ENCODE data around the gene TAS1R1. TPM values are rescaled to one million over a fixed set of nuclear protein-coding genes. Genes with fewer than 3 reads are reported as not detected.

TAS1R1 gene
- total and polyA plus RNA-seq, 9 of the 15 experiments (the other 6 are each of a cell fraction or from before 2014, with no cell fraction given), result 0.06 TPM; not detected in 8

DNA sequence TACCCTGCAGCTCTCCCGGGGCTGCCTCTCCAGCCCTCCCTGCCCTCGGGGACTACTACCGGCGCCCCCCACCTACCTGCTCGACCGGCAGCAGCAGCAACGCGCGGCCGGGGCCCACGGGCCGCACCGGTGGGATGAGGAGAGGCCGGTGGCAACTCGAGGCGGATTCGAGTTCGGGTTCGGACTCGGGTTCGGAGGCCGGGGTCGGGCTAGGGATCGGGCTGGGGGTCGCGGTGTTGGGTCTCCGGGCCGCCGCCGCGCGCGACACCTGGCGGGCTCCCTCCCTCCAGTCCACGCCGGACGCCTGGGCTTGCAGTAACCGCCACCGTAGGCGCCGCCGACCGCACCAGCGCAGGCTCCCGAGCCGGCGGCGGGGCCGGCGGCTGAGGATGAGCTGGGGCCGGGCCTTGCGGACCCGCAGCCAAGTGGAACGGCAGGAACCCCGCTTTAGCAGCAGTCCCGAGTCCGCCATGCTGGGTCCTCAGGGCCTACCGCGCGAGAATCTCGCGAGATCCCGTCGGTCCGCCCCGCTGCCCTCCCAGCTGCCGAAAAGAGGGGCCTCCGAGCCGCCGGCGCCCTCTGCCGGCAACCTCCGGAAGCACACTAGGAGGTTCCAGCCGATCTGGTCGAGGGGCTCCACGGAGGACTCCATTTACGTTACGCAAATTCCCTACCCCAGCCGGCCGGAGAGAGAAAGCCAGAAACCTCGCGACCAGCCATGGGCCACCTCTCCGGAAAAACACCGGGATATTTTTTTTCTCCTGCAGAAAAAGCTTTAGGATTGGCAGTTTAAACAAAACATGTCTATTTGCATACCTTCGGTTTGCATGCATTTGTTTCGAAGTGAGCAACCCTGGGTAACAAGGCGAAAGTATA lies 838 bp upstream of the TAS1R1 start, which contains the start of gene NOL9 (continued):
- TF ChIP-seq, protein P1, sequence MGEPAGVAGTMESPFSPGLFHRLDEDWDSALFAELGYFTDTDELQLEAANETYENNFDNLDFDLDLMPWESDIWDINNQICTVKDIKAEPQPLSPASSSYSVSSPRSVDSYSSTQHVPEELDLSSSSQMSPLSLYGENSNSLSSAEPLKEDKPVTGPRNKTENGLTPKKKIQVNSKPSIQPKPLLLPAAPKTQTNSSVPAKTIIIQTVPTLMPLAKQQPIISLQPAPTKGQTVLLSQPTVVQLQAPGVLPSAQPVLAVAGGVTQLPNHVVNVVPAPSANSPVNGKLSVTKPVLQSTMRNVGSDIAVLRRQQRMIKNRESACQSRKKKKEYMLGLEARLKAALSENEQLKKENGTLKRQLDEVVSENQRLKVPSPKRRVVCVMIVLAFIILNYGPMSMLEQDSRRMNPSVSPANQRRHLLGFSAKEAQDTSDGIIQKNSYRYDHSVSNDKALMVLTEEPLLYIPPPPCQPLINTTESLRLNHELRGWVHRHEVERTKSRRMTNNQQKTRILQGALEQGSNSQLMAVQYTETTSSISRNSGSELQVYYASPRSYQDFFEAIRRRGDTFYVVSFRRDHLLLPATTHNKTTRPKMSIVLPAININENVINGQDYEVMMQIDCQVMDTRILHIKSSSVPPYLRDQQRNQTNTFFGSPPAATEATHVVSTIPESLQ (CRISPR knock-in tag; IDR thresholded peaks at IDR 0.05), result peak; percentile 78; the same call in 1 of the 2 replicates
- TF ChIP-seq SIRT6 (IDR thresholded peaks at IDR 0.05; ENCODE audit: low read depth, low read length) (no peak), LEF1 (IDR thresholded peaks at IDR 0.05) (no peak), PCBP2 (IDR thresholded peaks at IDR 0.05; ENCODE audit: low read depth, low read length, poor library complexity, severe bottlenecking) (no peak), MXI1 (IDR thresholded peaks at IDR 0.05; ENCODE audit: low read depth, low read length) (peak; percentile 90), C11orf30 (IDR thresholded peaks at IDR 0.05; ENCODE audit: low read depth) (peak; percentile 98), NONO (IDR thresholded peaks at IDR 0.05; ENCODE audit: low read depth in 2 of 2, low read length in 1 of 2) (peak; percentile 85 to 91), FOSL1 (tag; conservative IDR thresholded peaks at IDR 0.05) (0 out of 2 replicates have a peak, but pooled peaks have one; percentile 27), MAZ (CRISPR knock-in tag; conservative IDR thresholded peaks at IDR 0.05 in 1 of 2, IDR thresholded peaks at IDR 0.05 in 1 of 2) (peak; percentile 88 to 96), MTA3 (IDR thresholded peaks at IDR 0.05; ENCODE audit: borderline replicate concordance) (peak; percentile 93; the same call in 1 of the 2 replicates), ZNF3 (CRISPR knock-in tag; IDR thresholded peaks at IDR 0.05) (no peak), FIP1L1 (IDR thresholded peaks at IDR 0.05; ENCODE audit: low read depth, low read length, poor library complexity, severe bottlenecking) (peak; percentile 64), RUNX1 (IDR thresholded peaks at IDR 0.05; ENCODE audit: low read depth) (peak; percentile 51; the same call in 1 of the 2 replicates), HEY1 (CRISPR knock-in tag; IDR thresholded peaks at IDR 0.05; ENCODE audit: borderline replicate concordance) (no peak), MIER1 (IDR thresholded peaks at IDR 0.05; ENCODE audit: low read depth) (no peak), SMC3 (conservative IDR thresholded peaks at IDR 0.05; ENCODE audit: insufficient read depth, low read depth, low read length) (peak; percentile 86), CC2D1A (IDR thresholded peaks at IDR 0.05) (peak; percentile 93)
- TF ChIP-seq, protein P2, sequence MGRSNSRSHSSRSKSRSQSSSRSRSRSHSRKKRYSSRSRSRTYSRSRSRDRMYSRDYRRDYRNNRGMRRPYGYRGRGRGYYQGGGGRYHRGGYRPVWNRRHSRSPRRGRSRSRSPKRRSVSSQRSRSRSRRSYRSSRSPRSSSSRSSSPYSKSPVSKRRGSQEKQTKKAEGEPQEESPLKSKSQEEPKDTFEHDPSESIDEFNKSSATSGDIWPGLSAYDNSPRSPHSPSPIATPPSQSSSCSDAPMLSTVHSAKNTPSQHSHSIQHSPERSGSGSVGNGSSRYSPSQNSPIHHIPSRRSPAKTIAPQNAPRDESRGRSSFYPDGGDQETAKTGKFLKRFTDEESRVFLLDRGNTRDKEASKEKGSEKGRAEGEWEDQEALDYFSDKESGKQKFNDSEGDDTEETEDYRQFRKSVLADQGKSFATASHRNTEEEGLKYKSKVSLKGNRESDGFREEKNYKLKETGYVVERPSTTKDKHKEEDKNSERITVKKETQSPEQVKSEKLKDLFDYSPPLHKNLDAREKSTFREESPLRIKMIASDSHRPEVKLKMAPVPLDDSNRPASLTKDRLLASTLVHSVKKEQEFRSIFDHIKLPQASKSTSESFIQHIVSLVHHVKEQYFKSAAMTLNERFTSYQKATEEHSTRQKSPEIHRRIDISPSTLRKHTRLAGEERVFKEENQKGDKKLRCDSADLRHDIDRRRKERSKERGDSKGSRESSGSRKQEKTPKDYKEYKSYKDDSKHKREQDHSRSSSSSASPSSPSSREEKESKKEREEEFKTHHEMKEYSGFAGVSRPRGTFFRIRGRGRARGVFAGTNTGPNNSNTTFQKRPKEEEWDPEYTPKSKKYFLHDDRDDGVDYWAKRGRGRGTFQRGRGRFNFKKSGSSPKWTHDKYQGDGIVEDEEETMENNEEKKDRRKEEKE (IDR thresholded peaks at IDR 0.05; ENCODE audit: borderline replicate concordance in 1 of 2, control insufficient read depth in 1 of 2, low read depth in 2 of 2, low read length in 1 of 2), result 0 out of 4 replicates have a peak, but pooled peaks of 1 of the 2 experiments have one; percentile 48
- TF ChIP-seq, protein P3, sequence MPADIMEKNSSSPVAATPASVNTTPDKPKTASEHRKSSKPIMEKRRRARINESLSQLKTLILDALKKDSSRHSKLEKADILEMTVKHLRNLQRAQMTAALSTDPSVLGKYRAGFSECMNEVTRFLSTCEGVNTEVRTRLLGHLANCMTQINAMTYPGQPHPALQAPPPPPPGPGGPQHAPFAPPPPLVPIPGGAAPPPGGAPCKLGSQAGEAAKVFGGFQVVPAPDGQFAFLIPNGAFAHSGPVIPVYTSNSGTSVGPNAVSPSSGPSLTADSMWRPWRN (IDR thresholded peaks at IDR 0.05; ENCODE audit: low read depth), result no peak
- TF ChIP-seq, protein P4, sequence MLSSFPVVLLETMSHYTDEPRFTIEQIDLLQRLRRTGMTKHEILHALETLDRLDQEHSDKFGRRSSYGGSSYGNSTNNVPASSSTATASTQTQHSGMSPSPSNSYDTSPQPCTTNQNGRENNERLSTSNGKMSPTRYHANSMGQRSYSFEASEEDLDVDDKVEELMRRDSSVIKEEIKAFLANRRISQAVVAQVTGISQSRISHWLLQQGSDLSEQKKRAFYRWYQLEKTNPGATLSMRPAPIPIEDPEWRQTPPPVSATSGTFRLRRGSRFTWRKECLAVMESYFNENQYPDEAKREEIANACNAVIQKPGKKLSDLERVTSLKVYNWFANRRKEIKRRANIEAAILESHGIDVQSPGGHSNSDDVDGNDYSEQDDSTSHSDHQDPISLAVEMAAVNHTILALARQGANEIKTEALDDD (IDR thresholded peaks at IDR 0.05), result peak; percentile 84
